Ramos (cell line): Measurements from ENCODE around the gene DOCK2.

Experiments
- in situ Hi-C: fragments of 300-500 bp; cut with MboI; formaldehyde crosslinking; loops from one replicate; pipeline ENCODE4 v1.14.3; 2022; ENCODE audit warnings: low sequenced_read_pairs; ENCODE audit not compliant: unreplicated experiment

Gene DOCK2

GRCh38 chr5:169993485-169993790, 356.4 kb downstream of the DOCK2 start:
- in situ Hi-C loops, result no loop called here

GRCh38 chr5:169997798-169998197, 360.7 kb downstream of the DOCK2 start:
- in situ Hi-C loops, result no loop called here

GRCh38 chr5:169999621-170000020, 362.5 kb downstream of the DOCK2 start:
- in situ Hi-C loops, result no loop called here

GRCh38 chr5:170000155-170000554, 363.1 kb downstream of the DOCK2 start:
- in situ Hi-C loops, result no loop called here

- in situ Hi-C loops, result no loop called here
Observed at GRCh38 chr5:170006021-170006420, 368.9 kb downstream of the DOCK2 start.

- in situ Hi-C loops, result no loop called here
Observed at GRCh38 chr5:170008376-170008775, 371.3 kb downstream of the DOCK2 start.

GRCh38 chr5:170010595-170010994, 373.5 kb downstream of the DOCK2 start:
- in situ Hi-C loops, result no loop called here

- in situ Hi-C loops, result no loop called here
Observed at GRCh38 chr5:170011751-170012150, 374.7 kb downstream of the DOCK2 start.

- in situ Hi-C loops, result no loop called here
Observed at GRCh38 chr5:170012622-170013021, 375.5 kb downstream of the DOCK2 start.

GRCh38 chr5:170020423-170020822, 383.3 kb downstream of the DOCK2 start:
- in situ Hi-C loops, result no loop called here

- in situ Hi-C loops, result no loop called here
Observed at GRCh38 chr5:170021506-170021905, 384.4 kb downstream of the DOCK2 start.

GRCh38 chr5:170025853-170026252, 388.8 kb downstream of the DOCK2 start:
- in situ Hi-C loops, result no loop called here

GRCh38 chr5:170028124-170028523, 391.0 kb downstream of the DOCK2 start:
- in situ Hi-C loops, result no loop called here

- in situ Hi-C loops, result no loop called here
Observed at GRCh38 chr5:170034231-170034630, 397.2 kb downstream of the DOCK2 start.

GRCh38 chr5:170038241-170038640, 401.2 kb downstream of the DOCK2 start:
- in situ Hi-C loops, result no loop called here

- in situ Hi-C loops, result no loop called here
Observed at GRCh38 chr5:170039830-170040229, 402.8 kb downstream of the DOCK2 start.

- in situ Hi-C loops, result no loop called here
Observed at GRCh38 chr5:170046241-170046640, 409.2 kb downstream of the DOCK2 start.

- in situ Hi-C loops, result no loop called here
Observed at GRCh38 chr5:170049713-170050112, 412.6 kb downstream of the DOCK2 start.

GRCh38 chr5:170053896-170054295, 416.8 kb downstream of the DOCK2 start:
- in situ Hi-C loops, result no loop called here

GRCh38 chr5:170055606-170056005, 418.5 kb downstream of the DOCK2 start:
- in situ Hi-C loops, result no loop called here

- in situ Hi-C loops, result no loop called here
Observed at GRCh38 chr5:170056561-170057267, 419.6 kb downstream of the DOCK2 start.

- in situ Hi-C loops, result no loop called here
Observed at GRCh38 chr5:170057311-170057710, 420.2 kb downstream of the DOCK2 start.

GRCh38 chr5:170059221-170059620, 422.1 kb downstream of the DOCK2 start:
- in situ Hi-C loops, result no loop called here
